RKO (cell line): ENCODE data around the gene RIPOR1.

Source experiments
- DNase-seq: peaks from one replicate; pipeline ENCODE4 v3.0.0-alpha.2; 2016; ENCODE audit warnings: low spot score

The RIPOR1 gene

GRCh38 chr16:67539691-67540635, 11.3 kb downstream of the RIPOR1 start:
- DNase-seq = no peak

GRCh38 chr16:67540756-67541155, 12.1 kb downstream of the RIPOR1 start:
- no peak for DNase-seq

- no peak for DNase-seq
These were observed 13.0 kb downstream of the RIPOR1 start for GRCh38 chr16:67541391-67542263.

- peak; percentile 52 for DNase-seq
These were observed 13.8 kb downstream of the RIPOR1 start for GRCh38 chr16:67542464-67542863.

- DNase-seq = no peak
These were observed 14.4 kb downstream of the RIPOR1 start for GRCh38 chr16:67543036-67543435.

- DNase-seq = no peak
These were observed 15.0 kb downstream of the RIPOR1 start for GRCh38 chr16:67543582-67543981.

GRCh38 chr16:67544329-67544841, 15.8 kb downstream of the RIPOR1 start:
- DNase-seq = no peak

- no peak for DNase-seq
These were observed 16.4 kb downstream of the RIPOR1 start for GRCh38 chr16:67544844-67545664.

GRCh38 chr16:67545665-67546024, 17.0 kb downstream of the RIPOR1 start:
- no peak for DNase-seq

GRCh38 chr16:67546091-67546501, 17.5 kb downstream of the RIPOR1 start:
- DNase-seq = no peak

- DNase-seq = peak; percentile 62
These were observed 18.3 kb downstream of the RIPOR1 start for GRCh38 chr16:67546761-67547422.

- DNase-seq = no peak
These were observed 19.0 kb downstream of the RIPOR1 start for GRCh38 chr16:67547423-67548264.

- no peak for DNase-seq
These were observed 19.9 kb downstream of the RIPOR1 start for GRCh38 chr16:67548265-67549126.

- DNase-seq = no peak
These were observed 20.6 kb downstream of the RIPOR1 start for GRCh38 chr16:67549240-67549639.

- no peak for DNase-seq
These were observed 21.3 kb downstream of the RIPOR1 start for GRCh38 chr16:67549936-67550335.

GRCh38 chr16:67551091-67551490, 22.5 kb downstream of the RIPOR1 start:
- DNase-seq = no peak

GRCh38 chr16:67551972-67552371, 23.3 kb downstream of the RIPOR1 start:
- DNase-seq = no peak

GRCh38 chr16:67552476-67552875, 23.8 kb downstream of the RIPOR1 start:
- DNase-seq = no peak

GRCh38 chr16:67555795-67556212, 27.2 kb downstream of the RIPOR1 start:
- peak; percentile 49 for DNase-seq
